HG02970 (cell line): ENCODE results near the gene ACVR1B.

Experiments
- ATAC-seq: cut with Tn5 transposase; IDR thresholded peaks from one replicate; pipeline ENCODE4 v1.9.1; 2021; ENCODE audit warnings: mild to moderate bottlenecking, moderate library complexity, moderate number of reproducible peaks; ENCODE audit not compliant: unreplicated experiment, low FRiP score

ACVR1B gene

DNA sequence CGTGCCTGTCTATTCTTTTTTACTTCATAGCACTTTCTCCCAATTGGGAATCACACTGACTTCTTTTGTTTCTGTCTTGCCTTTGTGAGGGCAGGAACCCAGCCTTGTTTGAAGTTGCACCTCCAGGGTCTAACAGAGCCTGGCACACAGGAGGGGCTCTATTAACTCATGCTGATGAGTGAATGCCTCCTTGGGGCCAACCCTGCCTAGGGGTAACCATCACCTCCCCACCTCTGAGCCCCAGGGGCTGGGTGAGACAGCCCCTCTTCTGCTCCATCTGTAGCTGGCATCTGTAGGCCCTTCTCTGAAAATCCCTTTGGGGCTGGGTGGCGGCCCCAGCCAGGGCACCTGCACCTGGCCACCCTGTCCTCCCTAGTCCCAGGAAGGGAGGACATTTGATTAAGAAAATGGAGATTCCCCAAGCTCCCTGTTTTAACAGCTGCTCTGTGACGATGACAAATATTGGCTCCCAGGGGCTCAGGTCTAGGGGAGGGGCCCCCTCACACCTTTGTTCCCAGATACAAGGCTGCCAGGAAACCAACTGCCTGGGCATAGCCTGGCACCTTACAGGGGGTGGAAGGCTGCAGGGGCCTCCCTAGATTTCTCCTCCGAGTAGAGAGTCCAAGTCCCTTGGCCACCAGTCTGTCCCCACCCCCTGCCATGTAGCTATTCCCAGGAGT is 67.1 kb downstream of the ACVR1B start:
- ATAC-seq, result no peak

DNA sequence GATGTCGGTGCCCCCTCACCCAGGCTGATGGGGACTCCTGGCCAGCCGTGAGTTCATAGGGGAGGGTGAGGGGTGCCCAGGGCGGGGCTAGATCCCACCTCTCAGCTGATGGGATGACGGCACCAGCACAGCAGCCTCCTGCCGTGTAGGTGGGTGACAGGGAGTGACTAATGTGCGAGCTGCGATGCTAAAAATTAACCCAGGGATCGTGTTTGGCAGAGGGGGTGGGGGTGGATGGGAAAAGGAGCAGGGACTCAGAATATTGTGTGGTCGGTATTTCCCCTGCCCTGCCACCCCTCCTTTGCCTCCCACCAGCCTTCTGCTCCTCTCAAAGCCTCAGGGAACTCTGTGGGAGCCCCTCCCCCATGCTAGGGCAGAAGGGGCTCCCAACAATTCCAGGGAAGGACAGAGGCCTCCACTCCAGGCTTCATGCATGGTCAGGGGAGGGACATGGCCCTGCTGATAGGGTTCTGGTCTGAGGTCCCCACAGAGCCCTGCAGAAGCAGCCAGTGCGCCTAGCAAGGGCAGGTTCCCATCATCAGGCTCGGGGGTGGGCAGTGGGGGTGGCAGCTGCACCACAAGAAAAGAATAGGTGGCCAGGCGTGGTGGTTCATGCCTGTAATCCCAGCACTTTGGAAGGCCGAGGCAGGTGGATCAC is 67.7 kb downstream of the ACVR1B start:
- ATAC-seq, result no peak

DNA sequence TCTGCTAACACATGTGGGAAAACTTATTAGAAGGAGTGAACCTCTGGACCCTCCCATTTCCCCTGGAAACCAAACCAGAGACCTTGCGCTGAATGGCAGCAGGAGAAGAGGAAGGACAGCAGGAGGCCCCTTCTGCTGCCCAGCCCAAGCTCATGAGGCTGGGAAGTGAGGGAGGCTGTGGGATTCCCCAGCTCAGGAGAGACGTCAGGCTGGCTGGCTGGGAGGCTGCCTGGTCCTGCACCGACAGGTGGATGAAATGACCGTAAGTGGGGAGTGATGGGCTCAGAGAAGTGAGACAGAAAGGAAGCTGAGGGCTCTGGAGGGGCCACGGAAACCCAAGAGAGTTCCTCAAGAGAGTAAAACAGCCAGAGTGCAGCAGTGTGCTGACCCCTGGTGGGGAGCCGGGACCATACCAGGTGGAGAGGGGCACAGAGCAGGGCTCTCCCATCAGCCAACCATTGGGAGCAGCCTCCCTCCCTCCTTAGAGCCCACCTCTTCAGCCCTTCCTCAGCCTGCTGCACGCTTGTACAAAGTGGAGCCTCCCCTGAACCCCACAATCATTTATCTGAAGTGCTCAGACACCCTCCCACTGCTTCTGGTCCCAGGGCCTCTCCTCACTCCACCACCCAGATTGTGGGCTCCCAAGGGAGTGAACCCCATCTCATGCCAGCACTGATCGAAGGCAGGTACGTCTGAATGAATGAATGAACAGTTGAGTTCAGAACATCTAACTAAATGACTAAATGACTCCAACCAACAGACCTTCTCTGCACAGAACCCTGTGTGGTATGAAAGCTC is 69.2 kb downstream of the ACVR1B start:
- ATAC-seq, result no peak

DNA sequence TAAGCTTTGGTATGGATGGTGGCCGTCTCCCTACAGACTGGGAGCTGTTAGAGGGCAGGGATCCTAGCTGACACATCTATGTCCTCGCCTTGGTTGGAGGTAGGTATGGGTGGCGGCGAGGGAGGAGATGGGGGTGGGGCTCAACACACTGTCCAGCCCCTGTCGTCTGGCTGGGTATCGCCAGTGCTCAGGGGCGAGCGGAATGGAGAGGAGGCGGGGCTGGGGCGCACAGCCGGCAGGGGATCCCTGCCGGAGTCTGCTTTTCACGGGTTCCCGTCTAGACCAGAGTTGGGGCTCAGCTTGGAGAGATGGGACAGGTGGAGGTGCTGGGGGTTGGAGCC is 71.3 kb downstream of the ACVR1B start:
- ATAC-seq, result no peak

DNA sequence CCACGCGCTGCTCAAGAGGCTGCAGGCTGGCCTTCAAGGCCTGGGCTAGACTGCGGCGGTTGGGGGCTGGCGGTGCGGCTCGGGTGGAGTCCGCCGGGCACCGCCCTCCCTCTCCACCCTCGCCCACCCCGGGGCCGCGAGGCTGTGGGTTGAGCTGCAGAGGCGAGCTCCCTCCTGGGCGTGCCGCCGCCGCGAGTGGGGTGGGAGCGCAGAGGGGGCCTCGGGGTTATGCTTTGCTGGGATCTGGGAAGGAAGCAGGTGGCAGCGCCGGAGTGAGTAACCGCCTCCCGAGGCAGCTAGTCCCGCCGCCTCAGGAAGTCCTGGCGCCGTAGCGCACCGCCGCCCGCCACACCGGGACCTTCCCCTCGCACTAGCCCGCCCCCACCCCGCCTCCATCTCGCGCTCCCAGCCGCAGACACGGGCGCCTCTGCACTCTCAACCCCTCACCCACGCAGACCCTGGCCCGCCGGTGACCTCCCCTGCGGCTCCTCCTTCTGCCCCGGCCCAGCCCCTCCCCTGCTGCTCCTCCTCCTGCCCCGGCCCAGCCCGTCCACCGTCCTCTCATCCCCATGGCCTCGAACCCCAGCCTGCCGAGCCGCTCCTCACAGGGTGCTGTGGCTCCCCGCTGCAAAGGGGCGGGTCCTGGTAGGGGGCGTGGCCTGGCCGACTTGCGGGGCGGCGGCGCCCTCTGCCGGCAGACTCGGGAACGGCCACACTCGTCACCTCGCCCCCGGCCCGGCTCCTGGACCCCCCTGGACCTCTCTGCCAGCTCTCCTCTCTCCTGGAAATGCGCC is 71.9 kb downstream of the ACVR1B start:
- ATAC-seq, result no peak

DNA sequence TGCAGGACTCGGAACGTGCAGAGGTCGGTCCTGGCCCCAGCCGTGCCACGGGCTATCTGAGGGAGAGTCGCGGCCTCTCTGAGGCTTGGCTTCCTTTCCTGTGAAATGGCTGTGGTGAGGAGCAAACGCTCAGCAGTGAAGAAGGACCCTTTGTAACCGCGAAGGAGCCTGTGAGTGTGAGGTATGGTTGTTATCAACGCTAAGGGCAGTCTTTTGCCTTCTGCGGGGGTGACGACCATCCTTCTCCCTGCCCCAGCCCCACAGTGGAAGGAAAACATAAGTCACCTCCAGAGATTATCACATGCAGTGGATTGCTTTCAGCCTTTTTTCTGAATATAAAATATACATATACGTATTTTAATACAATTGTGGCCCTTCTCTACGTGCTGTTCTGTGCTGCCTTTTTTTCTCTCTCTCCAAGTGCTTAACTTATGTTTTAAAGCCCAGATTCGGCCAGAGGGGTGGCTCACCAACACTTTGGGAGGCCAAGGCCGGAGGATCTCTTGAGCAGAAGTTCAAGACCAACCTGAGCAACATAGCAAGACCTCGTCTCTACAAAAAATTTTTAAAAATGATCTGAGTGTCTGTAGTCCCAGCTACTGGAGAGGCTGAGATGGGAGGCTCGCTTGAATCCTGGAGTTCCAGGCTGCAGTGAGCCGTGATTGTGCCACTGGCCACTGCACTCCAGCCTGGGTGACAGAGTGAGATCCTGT is 72.6 kb downstream of the ACVR1B start:
- ATAC-seq, result no peak

DNA sequence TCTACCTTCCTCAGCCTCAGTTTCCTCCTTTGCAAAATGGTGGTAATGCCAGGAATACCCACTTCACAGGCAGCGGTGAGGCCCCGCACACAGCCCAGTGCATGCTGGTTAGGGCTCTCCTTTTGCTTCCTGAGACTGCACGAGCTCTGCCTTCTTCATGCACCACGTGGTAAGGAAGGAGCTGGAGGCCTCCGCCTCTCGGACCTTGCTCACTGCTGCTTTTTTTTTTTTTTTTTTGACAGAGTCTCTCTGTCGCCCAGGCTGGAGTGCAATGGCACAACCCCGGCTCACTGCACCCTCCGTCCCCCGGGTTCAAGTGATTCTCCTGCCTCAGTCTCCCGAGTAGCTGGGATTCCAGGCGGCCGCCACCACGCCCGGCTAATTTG is 73.3 kb downstream of the ACVR1B start:
- no peak for ATAC-seq

DNA sequence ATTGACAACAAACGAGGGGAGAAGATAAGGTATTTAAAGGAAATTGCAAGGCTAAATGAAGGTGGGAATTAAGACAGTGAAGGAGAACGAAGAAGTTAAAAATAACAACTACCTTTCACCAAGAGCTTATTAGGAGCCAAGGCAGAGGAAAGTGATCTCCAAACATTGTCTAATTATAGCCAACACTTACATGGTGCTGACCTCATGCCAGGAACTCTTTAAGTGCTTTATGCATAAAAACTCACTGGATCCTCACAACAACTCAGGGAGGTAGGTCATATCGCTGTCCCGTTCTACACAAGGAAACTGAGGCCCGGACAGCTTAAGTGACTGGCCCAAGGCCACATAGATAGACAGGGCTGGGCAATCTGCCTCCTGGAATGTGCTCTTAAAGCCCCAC is 74.8 kb downstream of the ACVR1B start:
- no peak for ATAC-seq

DNA sequence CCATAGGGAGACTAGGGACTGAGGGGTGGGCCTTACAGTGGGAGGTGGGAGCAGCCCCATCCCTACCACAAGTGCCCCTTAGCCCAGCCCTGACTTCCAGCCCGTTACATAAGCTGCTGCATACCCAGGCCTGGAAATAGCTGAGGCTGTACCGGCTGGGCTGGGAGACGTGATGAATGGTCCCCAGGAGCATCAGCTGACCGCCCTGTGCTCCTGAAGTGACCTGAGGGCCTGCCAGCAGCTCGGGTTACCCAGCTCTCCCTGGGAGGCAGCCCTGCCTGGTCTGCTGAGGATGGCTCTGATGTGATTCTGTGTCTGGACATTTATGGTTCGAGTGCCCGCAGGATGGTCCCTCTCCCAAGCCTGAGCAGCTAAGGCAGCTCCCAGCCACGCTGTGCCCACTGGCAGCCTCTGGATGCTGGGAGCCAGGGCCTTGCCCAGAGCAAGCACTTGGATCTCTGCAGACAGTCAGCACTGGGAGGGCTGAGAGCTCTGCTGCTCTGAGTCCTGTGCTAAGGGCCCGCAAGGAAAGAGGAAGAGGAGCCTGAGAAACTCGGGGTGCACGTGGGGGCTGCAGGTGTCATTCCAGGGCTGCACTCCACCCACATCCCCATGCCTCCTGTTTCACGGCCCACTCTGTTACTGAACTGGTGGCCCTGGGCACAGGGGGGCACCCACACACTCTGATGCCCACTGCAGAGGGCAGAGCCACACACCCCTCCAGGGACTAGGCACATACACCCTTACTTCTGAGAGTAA is 75.8 kb downstream of the ACVR1B start:
- no peak for ATAC-seq

DNA sequence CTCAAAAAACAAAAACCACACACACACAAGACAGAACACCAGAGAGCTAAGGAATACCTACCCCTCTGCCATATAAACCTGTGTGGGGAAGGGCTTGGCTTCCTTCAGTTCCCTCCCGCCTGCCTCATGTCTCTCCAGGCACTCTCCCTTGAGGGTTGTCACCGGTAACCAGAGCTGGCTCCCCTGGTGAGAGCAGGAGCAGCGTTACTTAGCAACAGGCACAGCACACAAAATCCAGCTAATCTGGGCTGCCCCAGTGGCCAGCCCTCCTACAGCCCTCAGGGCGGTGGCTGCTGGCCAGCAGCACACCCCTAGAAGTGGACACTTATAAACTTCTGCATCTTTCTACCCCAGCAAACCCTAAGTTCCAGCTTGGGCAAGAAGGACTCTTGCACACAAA is 78.2 kb downstream of the ACVR1B start:
- ATAC-seq, result no peak

DNA sequence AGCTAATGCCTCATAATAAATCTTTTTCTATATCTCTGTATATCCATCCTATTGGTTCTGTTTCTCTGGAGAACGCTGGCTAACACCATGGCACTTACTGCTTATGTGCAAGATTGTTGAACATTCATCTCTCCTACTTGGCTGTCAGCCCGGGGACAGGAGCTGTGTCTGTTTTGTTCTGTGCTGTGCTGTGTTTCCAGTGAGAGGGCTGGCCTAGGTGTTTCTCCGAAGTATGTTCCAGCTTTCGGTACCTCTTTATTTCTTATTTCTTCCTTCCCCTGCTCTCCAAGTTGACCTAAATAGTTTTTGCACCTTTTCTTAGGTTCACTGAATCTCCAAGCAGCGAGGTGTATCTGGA is 80.9 kb downstream of the ACVR1B start:
- ATAC-seq, result no peak

DNA sequence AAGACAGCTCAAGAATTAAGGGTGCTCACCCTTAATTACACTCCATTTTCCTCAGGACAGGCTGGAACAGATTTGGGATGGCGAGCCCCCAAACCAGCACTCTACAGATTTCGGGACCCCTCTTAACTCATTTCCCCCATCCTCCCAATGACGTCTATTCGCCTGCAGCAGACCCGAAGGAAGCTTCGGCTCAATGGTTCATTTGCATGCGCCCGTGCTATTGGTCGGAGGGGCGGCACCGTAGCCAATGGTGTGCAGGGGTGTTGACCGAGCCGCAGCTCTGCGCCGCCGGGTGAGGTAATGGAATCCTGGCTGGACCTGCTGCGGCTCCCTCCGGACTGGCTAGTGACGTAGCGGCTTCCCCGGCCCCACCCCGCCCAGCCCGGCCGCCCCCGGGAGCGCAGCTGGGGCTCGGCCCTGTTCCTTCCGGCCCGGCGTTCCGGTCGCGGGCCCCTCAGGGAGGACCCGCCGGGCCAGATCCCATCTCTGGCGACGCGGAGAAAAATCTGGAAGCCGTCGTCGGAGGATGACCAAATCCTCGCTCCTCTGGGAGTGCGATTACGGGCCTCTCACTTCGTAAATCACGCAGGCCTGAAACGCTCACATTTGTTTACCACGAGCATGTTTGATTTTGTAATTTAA is 81.4 kb downstream of the ACVR1B start:
- ATAC-seq, result peak; percentile 74

DNA sequence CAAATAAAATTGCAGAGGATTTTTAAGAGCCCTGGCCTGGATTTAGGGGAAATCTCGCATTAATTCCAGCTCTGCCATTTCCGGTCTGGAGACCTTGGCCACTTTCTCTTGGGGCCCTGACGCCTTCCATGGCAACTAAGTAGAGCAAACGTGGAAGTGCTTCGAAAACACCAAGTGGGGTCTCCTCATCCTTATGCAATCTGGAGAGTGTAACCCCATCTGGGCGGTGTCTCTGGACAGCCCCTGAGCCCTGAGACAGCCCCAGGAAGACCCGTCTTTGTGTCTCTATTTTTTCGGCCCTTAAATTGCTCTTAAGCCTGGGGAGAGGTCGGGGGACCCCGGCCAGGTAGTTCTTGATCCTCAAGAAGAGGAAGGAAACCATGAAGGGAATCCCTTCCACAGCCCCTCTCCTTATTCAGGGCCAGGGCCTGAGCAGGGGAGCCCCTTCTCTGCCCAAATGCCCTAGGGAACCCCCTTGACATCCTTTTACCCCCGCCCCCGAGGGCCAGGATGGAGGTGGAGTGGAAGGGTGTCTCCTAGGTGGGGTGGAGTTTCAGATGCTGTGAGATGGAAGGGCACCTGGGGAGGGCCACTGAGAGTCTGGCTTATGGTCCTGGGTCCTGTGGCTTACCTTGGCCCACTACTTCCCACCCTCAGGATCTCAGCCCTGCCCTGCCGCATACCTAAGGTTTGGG is 82.1 kb downstream of the ACVR1B start:
- ATAC-seq, result no peak

DNA sequence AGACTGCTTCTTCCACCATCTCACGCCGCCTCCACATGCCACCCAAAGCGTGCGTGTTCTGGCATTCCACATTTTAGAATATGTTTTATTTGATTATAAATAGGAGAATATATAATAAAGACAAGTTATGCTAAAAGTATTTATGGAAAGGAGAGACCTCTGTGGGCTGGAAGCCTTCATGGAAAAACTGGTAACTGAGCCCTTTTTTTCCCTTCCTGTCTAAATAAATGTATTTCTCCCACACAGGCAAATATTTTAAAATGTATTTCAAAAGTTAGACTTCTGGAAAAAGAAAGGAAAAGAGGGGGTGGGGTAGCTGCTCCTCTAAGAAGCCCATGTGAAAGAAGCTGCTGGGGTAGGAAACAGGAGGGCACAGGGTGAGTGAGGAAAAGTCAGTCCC is 83.7 kb downstream of the ACVR1B start:
- ATAC-seq, result no peak

DNA sequence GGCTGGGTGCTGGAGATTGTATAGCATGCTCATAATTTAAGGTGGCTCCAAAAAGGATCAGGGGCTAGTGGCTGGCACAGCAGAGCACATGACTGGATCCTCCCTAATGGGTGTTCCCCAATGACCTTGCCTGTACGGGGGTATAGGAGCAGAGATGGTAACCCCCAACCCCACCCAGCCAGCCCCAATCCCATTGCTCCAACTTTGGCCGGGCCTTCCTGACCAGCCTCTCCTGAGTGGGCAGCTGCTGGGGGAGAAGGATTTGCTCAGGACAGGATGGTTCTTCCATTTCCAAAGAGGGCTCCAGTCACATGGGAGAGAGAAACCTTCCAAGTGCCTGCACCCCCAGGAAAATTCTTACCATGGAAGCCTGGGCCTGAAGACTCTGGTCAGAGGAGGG is 84.4 kb downstream of the ACVR1B start:
- ATAC-seq, result no peak

DNA sequence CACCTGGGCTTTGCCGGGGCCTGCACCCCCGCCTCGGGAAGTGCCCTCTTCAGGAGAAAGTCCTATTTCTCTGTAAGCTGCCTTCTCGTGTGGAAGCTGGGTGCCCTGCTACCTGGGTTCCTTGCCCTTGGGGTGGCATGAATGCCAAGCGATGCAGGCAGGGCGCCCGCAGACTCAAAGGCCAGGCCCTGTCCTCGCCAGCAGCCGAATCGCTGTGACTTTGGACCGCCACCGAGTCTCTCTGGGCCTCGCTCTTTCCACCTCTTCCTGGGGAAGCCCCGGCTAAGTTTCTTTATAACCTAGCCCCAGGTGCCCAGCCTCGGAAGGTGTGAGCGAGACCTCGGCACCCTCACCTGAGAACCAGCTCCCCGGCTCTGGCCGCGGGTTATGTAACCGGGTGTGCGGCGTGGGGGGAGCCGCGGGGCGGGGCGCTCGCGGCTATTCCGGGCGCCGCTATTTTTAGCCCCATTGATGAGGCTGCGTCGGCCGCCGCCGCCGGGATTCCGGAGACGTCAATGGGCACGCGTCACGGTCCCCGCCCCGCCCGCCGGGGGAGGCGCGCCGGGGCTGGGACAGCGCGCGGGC is 85.2 kb downstream of the ACVR1B start:
- ATAC-seq, result no peak

DNA sequence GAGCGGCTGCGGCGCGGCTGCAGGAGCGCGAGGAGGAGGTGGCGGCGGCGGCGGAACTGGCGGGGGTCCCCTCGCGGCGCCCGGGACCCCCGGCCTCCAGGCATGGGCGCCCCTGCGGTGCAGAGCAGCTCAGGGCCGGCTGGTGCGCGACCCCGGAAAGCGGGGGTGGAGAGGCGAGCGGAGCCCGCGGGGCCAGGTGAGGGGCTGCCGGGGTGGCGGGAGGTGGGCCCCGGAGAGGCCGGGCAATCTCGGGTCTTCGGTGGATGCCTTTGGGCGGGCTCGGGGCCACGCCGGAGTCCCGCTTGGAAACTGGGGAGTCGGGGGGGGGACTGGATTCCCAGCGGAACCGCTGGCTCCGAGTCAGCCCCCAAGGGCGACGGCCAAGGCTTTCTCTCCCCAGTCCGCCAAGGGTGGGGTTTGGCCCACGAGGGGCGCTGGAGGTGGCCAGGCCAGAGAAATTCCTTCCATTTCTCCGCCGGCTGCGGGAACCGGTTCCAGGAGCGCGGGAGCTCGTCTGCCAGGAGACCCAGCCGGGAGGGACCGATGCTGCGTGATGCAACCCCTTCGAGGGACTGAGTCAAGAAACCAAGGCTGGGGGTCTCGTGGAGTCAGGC is 85.9 kb downstream of the ACVR1B start:
- ATAC-seq, result no peak

DNA sequence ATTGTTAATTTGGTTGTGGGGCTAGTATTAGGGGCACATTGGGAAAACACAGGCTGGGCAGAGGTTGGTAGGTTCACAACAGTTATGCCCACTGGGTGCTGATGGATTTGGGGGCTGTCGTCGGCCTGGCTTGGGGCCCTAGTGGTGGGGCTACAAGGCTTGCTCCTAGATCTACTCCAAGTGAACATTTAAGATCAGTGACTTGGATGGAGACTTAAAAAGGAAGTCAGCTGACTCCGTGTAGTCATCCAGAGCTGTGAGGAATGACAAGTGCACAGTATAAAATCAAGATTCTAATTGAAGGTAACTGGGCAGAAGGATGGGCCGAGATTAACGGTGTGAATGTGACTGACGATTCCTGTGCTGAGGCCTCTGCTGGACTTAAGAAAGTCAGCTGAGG is 86.9 kb downstream of the ACVR1B start:
- no peak for ATAC-seq
